Activated CD8-positive, alpha-beta T cell treated with anti-CD3 and anti-CD28 coated beads for 36 hours (primary cell): ENCODE data around the gene PPP1R2. TPM values are rescaled to one million over a fixed set of nuclear protein-coding genes. Genes with fewer than 3 reads are reported as not detected.
"Not testable (repeated sequence)": the region's sequence is repeated elsewhere in the genome, so short reads cannot be mapped to it uniquely, and the experiment has no call there.

Source experiments
- ATAC-seq: fragments of 200-7000 bp; cut with Tn5 transposase; one replicate; pipeline ENCODE4 v1.10.0; 2021; ENCODE audit warnings: mild to moderate bottlenecking, moderate library complexity
- CTCF ChIA-PET: fragments of 350-600 bp; sonication (Branson Sonifier 250); formaldehyde crosslinking; loops from one replicate; lab custom pipeline; 2021; ENCODE audit warnings: antibody characterized with exemption; lab: Charles Lee
- POLR2A ChIA-PET: fragments of 350-600 bp; sonication (Branson Sonifier 250); formaldehyde crosslinking; loops from one replicate; lab custom pipeline; 2021; ENCODE audit warnings: antibody characterized with exemption; lab: Charles Lee
- DNase-seq: peaks from one replicate; pipeline ENCODE4 v3.0.0-alpha.2; 2020
- H3K27ac Mint-ChIP-seq: one replicate; pipeline ENCODE4 v1.8.0; 2021; ENCODE audit warnings: mild to moderate bottlenecking, mixed read lengths
- H3K27me3 Mint-ChIP-seq: one replicate; pipeline ENCODE4 v1.8.0; 2021; ENCODE audit warnings: mixed read lengths
- H3K36me3 Mint-ChIP-seq: one replicate; pipeline ENCODE4 v1.8.0; 2021; ENCODE audit warnings: low read depth, mixed read lengths
- H3K4me1 Mint-ChIP-seq: one replicate; pipeline ENCODE4 v1.8.0; 2021; ENCODE audit warnings: low read depth, mixed read lengths
- H3K4me3 Mint-ChIP-seq: one replicate; pipeline ENCODE4 v1.8.0; 2021; ENCODE audit warnings: mild to moderate bottlenecking, moderate library complexity, mixed read lengths
- H3K9me3 Mint-ChIP-seq: one replicate; pipeline ENCODE4 v1.8.0; 2021; ENCODE audit warnings: mixed read lengths
- CTCF ChIP-seq: fragments of 200-600 bp; IDR thresholded peaks from one replicate; pipeline ENCODE4 v1.8.0; 2022; ENCODE audit warnings: antibody characterized with exemption, mild to moderate bottlenecking
- intact Hi-C: fragments of 100-400 bp; cut with micrococcal nuclease; formaldehyde crosslinking; loops from one replicate; pipeline ENCODE4 v1.10.0; 2022
- total RNA-seq, 2 experiments: library from RNA; stranded (reverse); gene quantifications; one replicate each; pipeline ENCODE4 v1.2.3, GENCODE V29; 2021

The PPP1R2 gene
- total RNA-seq = 10 to 100 TPM; 86.7 to 89.0 TPM

- peak; percentile 87 for ATAC-seq
- intact Hi-C loops = no loop called here
- DNase-seq = peak; percentile 94
- ChIA-PET CTCF (interaction anchor here (1.0 to 3.0 kb wide), 5 partner anchors 10 to 272 kb away, joined by 4 to 21 read pairs (median 12); partner anchors contain the start of gene XXYLT1), POLR2A (interaction anchor here (0.7 to 4.7 kb wide), 12 partner anchors 8 to 1056 kb away, joined by 3 to 34 read pairs (median 4); partner anchors contain the start of genes ACAP2, APOD, ATP13A3 and TNK2)
- no peaks in the 10 kb centered on the region for H3K9me3 Mint-ChIP-seq
- no peak for TF ChIP-seq CTCF
- H3K36me3 Mint-ChIP-seq = peaks cover 22% of the 10 kb centered on the region
- H3K4me1 Mint-ChIP-seq = peaks cover 57% of the 10 kb centered on the region
- peak within 1 kb of the TSS; percentile 83 for H3K4me3 Mint-ChIP-seq
- peak within 1 kb of the TSS; percentile 89 for H3K27ac Mint-ChIP-seq
- no peaks in the 10 kb centered on the region for H3K27me3 Mint-ChIP-seq
These were observed at the start of gene PPP1R2 for GRCh38 chr3:195542698-195543499. Gene PPP1R2, minus strand, starts transcription at chr3:195543325. Its CDS starts 300 bp downstream, at chr3:195543025.

- CTCF ChIA-PET = no interaction called here
- H3K9me3 Mint-ChIP-seq = no peaks in the 10 kb centered on the region
These were observed 48.7 kb upstream of the PPP1R2 start for GRCh38 chr3:195591852-195592251.

GRCh38 chr3:195591220-195591619, 48.1 kb upstream of the PPP1R2 start:
- Mint-ChIP-seq H3K4me1 (peaks cover 1% of the 10 kb centered on the region), H3K9me3 (no peaks in the 10 kb centered on the region), H3K36me3 (no peaks in the 10 kb centered on the region), H3K27me3 (no peaks in the 10 kb centered on the region), H3K4me3 (no peak overlapping the region), H3K27ac (no peak overlapping the region)
- POLR2A ChIA-PET = no interaction called here
- DNase-seq (no peak), ATAC-seq (no peak)
- TF ChIP-seq CTCF = no peak
- intact Hi-C loops = no loop called here
- CTCF ChIA-PET = no interaction called here

More at GRCh38 chr3:195591852-195592251, 48.7 kb upstream of the PPP1R2 start:
- DNase-seq = no peak
- Mint-ChIP-seq H3K4me3 (no peak overlapping the region), H3K27ac (no peak overlapping the region), H3K36me3 (no peaks in the 10 kb centered on the region), H3K27me3 (no peaks in the 10 kb centered on the region), H3K4me1 (no peaks in the 10 kb centered on the region)
- intact Hi-C loops = no loop called here
- TF ChIP-seq CTCF = no peak
- POLR2A ChIA-PET = no interaction called here
- no peak for ATAC-seq

- H3K36me3 Mint-ChIP-seq, DNase-seq, CTCF ChIA-PET, H3K4me1 Mint-ChIP-seq, ATAC-seq, POLR2A ChIA-PET, intact Hi-C loops, H3K4me3 Mint-ChIP-seq, H3K9me3 Mint-ChIP-seq, H3K27me3 Mint-ChIP-seq, H3K27ac Mint-ChIP-seq: not testable (repeated sequence)
These were observed 47.3 kb upstream of the PPP1R2 start for GRCh38 chr3:195590381-195590780.

GRCh38 chr3:195589796-195590195, 46.7 kb upstream of the PPP1R2 start:
- DNase-seq, POLR2A ChIA-PET, H3K27me3 Mint-ChIP-seq, ATAC-seq, intact Hi-C loops, H3K9me3 Mint-ChIP-seq, H3K27ac Mint-ChIP-seq, H3K4me3 Mint-ChIP-seq, CTCF ChIA-PET, H3K4me1 Mint-ChIP-seq, H3K36me3 Mint-ChIP-seq: not testable (repeated sequence)

GRCh38 chr3:195587824-195588223, 44.7 kb upstream of the PPP1R2 start:
- DNase-seq (peak; percentile 36), ATAC-seq (peak; percentile 52)
- ChIA-PET CTCF (interaction anchor here (1.1 kb wide), 1 partner anchor 15 kb away, joined by 3 read pairs; no protein-coding TSS in a partner anchor), POLR2A (interaction anchor here (1.7 kb wide), 1 partner anchor 22 kb away, joined by 7 read pairs; no protein-coding TSS in a partner anchor)
- H3K4me3 Mint-ChIP-seq = no peak overlapping the region
- peaks cover 8% of the 10 kb centered on the region for H3K4me1 Mint-ChIP-seq
- H3K9me3 Mint-ChIP-seq = no peaks in the 10 kb centered on the region
- TF ChIP-seq CTCF = no peak
- H3K27ac Mint-ChIP-seq = no peak overlapping the region
- intact Hi-C loops = no loop called here
- H3K27me3 Mint-ChIP-seq = peaks cover 3% of the 10 kb centered on the region
- H3K36me3 Mint-ChIP-seq = no peaks in the 10 kb centered on the region
